Peyer's patch (tissue), 4 donors: Measurements from ENCODE around the gene MAST1.

Experiments
- CTCF ChIP-seq, 6 experiments: fragments of 450-650 bp in 4 of 6; fragments of 200-600 bp in 2 of 6; sonication (generic) in 1 of 6; IDR thresholded peaks; one replicate each; pipeline ENCODE4 v1.5.1; 2017 to 2019; ENCODE audit warnings: antibody characterized with exemption in 6 of 6, mild to moderate bottlenecking in 3 of 6, moderate library complexity in 1 of 6
- POLR2A ChIP-seq, 2 donors: fragments of 450-650 bp; IDR thresholded peaks; one replicate each; pipeline ENCODE4 v1.5.1; 2017; ENCODE audit warnings: antibody characterized with exemption in 2 of 2, mild to moderate bottlenecking in 2 of 2, moderate library complexity in 2 of 2

- no peak for TF ChIP-seq POLR2A (IDR thresholded peaks at IDR 0.05)
- TF ChIP-seq CTCF (IDR thresholded peaks at IDR 0.05) = no peak
Measured at GRCh38 chr19:12794196-12794941, 43.9 kb upstream of the MAST1 start.
